Measurements from ENCODE around the gene MPZL1.

DNA sequence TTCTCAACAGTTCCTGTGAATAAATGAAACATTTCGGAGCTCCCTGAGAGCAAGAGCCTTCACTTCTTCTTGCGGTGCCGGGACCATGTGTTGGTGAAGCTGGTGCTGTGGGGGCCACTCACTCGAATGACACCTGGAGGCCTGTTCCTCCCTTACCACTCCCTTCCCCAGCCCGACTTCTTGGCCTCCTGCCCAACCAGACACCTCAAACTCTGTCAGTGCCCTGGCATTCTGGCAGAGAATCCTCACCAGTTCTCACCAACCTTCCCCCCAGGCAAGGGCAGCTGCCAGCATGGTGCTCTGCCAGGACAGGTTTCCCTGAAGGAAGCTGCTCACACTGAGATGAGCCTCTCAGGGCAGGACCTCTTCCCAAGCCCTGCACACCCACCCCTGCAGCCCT lies 68.3 kb downstream of the MPZL1 start:
- TF ChIP-seq, protein P1, sequence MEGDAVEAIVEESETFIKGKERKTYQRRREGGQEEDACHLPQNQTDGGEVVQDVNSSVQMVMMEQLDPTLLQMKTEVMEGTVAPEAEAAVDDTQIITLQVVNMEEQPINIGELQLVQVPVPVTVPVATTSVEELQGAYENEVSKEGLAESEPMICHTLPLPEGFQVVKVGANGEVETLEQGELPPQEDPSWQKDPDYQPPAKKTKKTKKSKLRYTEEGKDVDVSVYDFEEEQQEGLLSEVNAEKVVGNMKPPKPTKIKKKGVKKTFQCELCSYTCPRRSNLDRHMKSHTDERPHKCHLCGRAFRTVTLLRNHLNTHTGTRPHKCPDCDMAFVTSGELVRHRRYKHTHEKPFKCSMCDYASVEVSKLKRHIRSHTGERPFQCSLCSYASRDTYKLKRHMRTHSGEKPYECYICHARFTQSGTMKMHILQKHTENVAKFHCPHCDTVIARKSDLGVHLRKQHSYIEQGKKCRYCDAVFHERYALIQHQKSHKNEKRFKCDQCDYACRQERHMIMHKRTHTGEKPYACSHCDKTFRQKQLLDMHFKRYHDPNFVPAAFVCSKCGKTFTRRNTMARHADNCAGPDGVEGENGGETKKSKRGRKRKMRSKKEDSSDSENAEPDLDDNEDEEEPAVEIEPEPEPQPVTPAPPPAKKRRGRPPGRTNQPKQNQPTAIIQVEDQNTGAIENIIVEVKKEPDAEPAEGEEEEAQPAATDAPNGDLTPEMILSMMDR (IDR thresholded peaks at IDR 0.05) = no peak
- TF ChIP-seq TP53 (CRISPR knock-in tag; IDR thresholded peaks at IDR 0.05) (no peak), POLR2A (IDR thresholded peaks at IDR 0.05; ENCODE audit: low read length) (no peak)

Measured in A549 (cell line).